ENCODE measurements around the gene FIGLA.

GRCh38 chr2:70777450-70777849, 13.0 kb downstream of the FIGLA start:
- TF ChIP-seq EP300 (IDR thresholded peaks at IDR 0.05) (no peak), CTCF (IDR thresholded peaks at IDR 0.05) (no peak), POLR2AphosphoS5 (IDR thresholded peaks at IDR 0.05) (no peak)
